Measurements from ENCODE around the gene FBH1. TPM values are rescaled to one million over a fixed set of nuclear protein-coding genes. Genes with fewer than 3 reads are reported as not detected.
"Not testable (repeated sequence)": the region's sequence is repeated elsewhere in the genome, so short reads cannot be mapped to it uniquely, and the experiment has no call there.

The FBH1 gene
- polyA plus RNA-seq, 3 donors, result 68.7 to 72.9 (median 69.4) TPM

GRCh38 chr10:5902511-5903274 is 12.7 kb downstream of the FBH1 start:
- no peak for DNase-seq (ENCODE audit: low read depth in 3 of 3, low spot score in 2 of 3)

- DNase-seq (ENCODE audit: low read depth in 3 of 3, low spot score in 2 of 3), result no peak
Measured at GRCh38 chr10:5903563-5903962, 13.5 kb downstream of the FBH1 start.

GRCh38 chr10:5904227-5904626 is 14.2 kb downstream of the FBH1 start:
- no peak for DNase-seq (ENCODE audit: low read depth in 3 of 3, low spot score in 2 of 3)

- no peak for DNase-seq (ENCODE audit: low read depth in 3 of 3, low spot score in 2 of 3)
Measured at GRCh38 chr10:5905854-5906507, 15.9 kb downstream of the FBH1 start.

GRCh38 chr10:5906651-5907050 is 16.6 kb downstream of the FBH1 start:
- DNase-seq (ENCODE audit: low read depth in 3 of 3, low spot score in 2 of 3), result no peak

- not testable (repeated sequence) for DNase-seq (ENCODE audit: low read depth in 3 of 3, low spot score in 2 of 3)
Measured at GRCh38 chr10:5908676-5909075, 18.6 kb downstream of the FBH1 start.

GRCh38 chr10:5910323-5911100 is 20.5 kb downstream of the FBH1 start:
- no peak for DNase-seq (ENCODE audit: low read depth in 3 of 3, low spot score in 2 of 3)

GRCh38 chr10:5911670-5912069 is 21.6 kb downstream of the FBH1 start:
- DNase-seq (ENCODE audit: low read depth in 3 of 3, low spot score in 2 of 3), result no peak

- no peak for DNase-seq (ENCODE audit: low read depth in 3 of 3, low spot score in 2 of 3)
Measured at GRCh38 chr10:5913736-5914135, 23.7 kb downstream of the FBH1 start.

GRCh38 chr10:5915451-5915850 is 25.4 kb downstream of the FBH1 start:
- DNase-seq (ENCODE audit: low read depth in 3 of 3, low spot score in 2 of 3), result no peak

- no peak for DNase-seq (ENCODE audit: low read depth in 3 of 3, low spot score in 2 of 3)
Measured at GRCh38 chr10:5917305-5917704, 27.3 kb downstream of the FBH1 start.

- DNase-seq (ENCODE audit: low read depth in 3 of 3, low spot score in 2 of 3), result no peak
Measured at GRCh38 chr10:5918763-5919162, 28.7 kb downstream of the FBH1 start.

- no peak for DNase-seq (ENCODE audit: low read depth in 3 of 3, low spot score in 2 of 3)
Measured at GRCh38 chr10:5919568-5919967, 29.5 kb downstream of the FBH1 start.

- no peak for DNase-seq (ENCODE audit: low read depth in 3 of 3, low spot score in 2 of 3)
Measured at GRCh38 chr10:5921746-5922145, 31.7 kb downstream of the FBH1 start.

- no peak for DNase-seq (ENCODE audit: low read depth in 3 of 3, low spot score in 2 of 3)
Measured at GRCh38 chr10:5924889-5925288, 34.8 kb downstream of the FBH1 start.

- DNase-seq (ENCODE audit: low read depth in 3 of 3, low spot score in 2 of 3), result no peak
Measured at GRCh38 chr10:5927306-5927705, 37.3 kb downstream of the FBH1 start.

- no peak for DNase-seq (ENCODE audit: low read depth in 3 of 3, low spot score in 2 of 3)
Measured at GRCh38 chr10:5929442-5929841, 39.4 kb downstream of the FBH1 start.

- no peak for DNase-seq (ENCODE audit: low read depth in 3 of 3, low spot score in 2 of 3)
Measured at GRCh38 chr10:5930272-5930671, 40.2 kb downstream of the FBH1 start.

- DNase-seq (ENCODE audit: low read depth in 3 of 3, low spot score in 2 of 3), result no peak
Measured at GRCh38 chr10:5932345-5932744, 42.3 kb downstream of the FBH1 start.

- no peak for DNase-seq (ENCODE audit: low read depth in 3 of 3, low spot score in 2 of 3)
Measured at GRCh38 chr10:5933909-5934546, 44.0 kb downstream of the FBH1 start.

GRCh38 chr10:5935628-5936027 is 45.6 kb downstream of the FBH1 start:
- no peak for DNase-seq (ENCODE audit: low read depth in 3 of 3, low spot score in 2 of 3)

Measured in right renal cortex interstitium (tissue), 3 donors.